Stimulated activated CD8-positive, alpha-beta memory T cell treated with anti-CD3 and anti-CD28 coated beads, Interleukin-7, amount 100 ng/mL, for 24 hours (primary cell): ENCODE data around the gene TMPRSS2.
A peak's percentile ranks its signal among the peaks of the same experiment; 100 is the strongest.
"Not testable (repeated sequence)": the region's sequence is repeated elsewhere in the genome, so short reads cannot be mapped to it uniquely, and the experiment has no call there.

Experiments
- DNase-seq: peaks from one replicate; pipeline ENCODE4 v3.0.0-alpha.2; 2020; ENCODE audit warnings: low read depth

The TMPRSS2 gene

GRCh38 chr21:41425954-41426675, 81.8 kb downstream of the TMPRSS2 start, which contains the start of gene MX1:
MX1 (plus strand) TSS chr21:41426239; CDS start chr21:41432071, 5,832 bp downstream.
- DNase-seq = peak; percentile 62

DNA sequence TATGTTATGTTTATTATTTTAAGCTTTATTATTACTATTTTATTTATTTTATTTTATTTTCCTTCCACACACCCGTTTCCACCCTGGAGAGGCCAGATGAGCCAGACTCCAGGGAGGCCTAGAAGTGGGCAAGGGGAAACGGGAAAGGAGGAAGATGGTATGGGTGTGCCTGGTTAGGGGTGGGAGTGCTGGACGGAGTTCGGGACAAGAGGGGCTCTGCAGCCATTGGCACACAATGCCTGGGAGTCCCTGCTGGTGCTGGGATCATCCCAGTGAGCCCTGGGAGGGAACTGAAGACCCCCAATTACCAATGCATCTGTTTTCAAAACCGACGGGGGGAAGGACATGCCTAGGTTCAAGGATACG, 82.4 kb downstream of the TMPRSS2 start:
- no peak for DNase-seq

GRCh38 chr21:41423305-41423636, 84.7 kb downstream of the TMPRSS2 start:
- not testable (repeated sequence) for DNase-seq

- no peak for DNase-seq
These were observed 85.2 kb downstream of the TMPRSS2 start for GRCh38 chr21:41422546-41423304.

DNA sequence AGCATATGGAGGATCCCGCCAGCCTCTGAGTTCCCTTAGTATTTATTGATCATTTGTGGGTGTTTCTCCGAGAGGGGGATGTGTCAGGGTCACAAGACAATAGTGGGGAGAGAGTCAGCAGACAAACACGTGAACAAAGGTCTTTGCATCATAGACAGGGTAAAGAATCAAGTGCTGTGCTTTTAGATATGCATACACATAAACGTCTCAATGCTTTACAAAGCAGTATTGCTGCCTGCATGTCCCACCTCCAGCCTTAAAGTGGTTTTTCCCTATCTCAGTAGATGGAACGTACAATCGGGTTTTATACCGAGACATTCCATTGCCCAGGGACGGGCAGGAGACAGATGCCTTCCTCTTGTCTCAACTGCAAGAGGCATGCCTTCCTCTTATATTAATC, 87.0 kb downstream of the TMPRSS2 start:
- not testable (repeated sequence) for DNase-seq

DNA sequence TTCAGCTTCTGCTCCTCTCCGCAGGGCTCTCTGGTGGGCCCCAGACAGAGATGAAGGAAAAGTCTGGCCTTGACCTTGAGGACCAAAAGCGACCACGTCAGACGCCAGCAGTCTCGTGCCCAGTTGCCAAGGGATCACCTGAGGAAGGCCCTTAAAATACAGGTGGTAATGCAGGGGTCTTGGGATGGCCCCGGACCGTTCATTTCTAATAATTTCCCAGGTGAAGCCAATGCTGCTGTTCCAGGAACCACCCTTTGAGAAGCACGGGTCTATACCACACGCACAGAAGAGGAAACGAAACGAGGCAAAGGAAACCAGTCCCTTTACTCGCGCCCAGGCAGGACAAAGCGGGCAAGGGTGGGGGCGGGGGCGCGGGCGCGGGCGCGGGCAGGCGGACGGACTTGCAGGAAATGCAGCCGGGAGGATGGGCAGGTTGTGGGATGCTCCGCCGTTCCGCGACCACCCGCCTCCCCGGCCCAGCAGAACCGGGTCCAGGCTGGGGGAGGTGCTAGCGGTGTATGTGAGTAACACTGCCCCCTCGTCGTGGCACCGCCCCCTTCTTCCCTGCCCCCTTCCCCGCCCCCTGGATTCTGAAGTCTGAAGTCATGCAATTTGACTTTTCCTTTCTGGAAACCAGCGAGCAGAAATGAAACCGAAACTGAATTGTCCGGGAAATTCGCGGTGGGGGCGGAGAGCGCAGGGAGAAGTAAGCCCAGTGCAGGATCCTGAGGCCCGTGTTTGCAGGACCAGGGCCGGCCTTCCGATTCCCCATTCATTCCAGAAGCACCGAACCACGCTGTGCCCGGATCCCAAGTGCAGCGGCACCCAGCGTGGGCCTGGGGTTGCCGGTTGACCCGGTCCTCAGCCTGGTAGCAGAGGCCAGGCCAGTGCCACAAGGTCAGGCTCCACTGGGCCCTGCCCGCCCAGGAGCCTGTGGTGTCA, 87.8 kb downstream of the TMPRSS2 start:
- DNase-seq = peak; percentile 17

DNA sequence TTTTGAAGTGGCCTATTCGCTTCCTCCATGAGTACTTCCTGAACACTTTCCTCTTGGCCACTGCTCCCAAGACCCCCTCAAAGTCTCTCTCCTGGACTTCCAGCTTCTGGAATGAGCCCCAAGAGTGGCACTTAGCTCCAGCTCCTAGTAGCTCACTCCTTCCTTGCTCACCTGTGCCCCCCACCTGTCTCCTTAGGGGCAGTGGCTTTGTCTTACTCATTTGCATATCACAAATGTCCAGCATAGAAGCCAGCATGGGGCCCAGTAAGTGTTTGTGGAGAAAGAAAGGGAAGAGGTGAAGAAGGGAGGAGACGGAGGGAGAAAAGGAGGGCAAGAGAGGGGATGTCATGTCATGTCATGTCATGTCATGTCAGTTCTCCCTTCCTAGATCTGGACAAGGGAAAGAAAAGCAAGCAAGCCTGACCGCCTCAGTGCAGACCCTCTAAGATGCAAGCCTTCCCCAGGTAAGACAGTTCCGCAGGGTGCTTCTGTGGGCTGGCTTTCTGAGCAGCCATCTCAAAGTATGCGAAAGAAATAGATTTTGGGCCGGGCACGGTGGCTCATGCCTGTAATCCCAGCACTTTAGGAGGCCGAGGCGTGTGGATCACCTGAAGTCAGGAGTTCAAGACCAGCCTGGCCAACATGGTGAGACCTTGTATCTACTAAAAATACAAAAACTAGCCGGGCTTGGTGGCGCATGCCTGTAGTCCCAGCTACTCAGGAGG, 88.8 kb downstream of the TMPRSS2 start:
- no peak for DNase-seq

GRCh38 chr21:41418393-41418792, 89.6 kb downstream of the TMPRSS2 start:
- DNase-seq = no peak

GRCh38 chr21:41417505-41417904, 90.5 kb downstream of the TMPRSS2 start:
- DNase-seq = not testable (repeated sequence)
